GM21825 (cell line): ENCODE data around the gene KCTD1.

Experiments used
- ATAC-seq: cut with Tn5 transposase; IDR thresholded peaks from one replicate; pipeline ENCODE4 v1.9.1; 2021; ENCODE audit warnings: mild to moderate bottlenecking, moderate library complexity; ENCODE audit not compliant: unreplicated experiment

KCTD1 gene

GRCh38 chr18:26548415-26549262, at the start of gene KCTD1:
TSS of gene KCTD1 (minus strand) at chr18:26548553. CDS start at chr18:26548536, 17 bp downstream.
- peak; percentile 41 for ATAC-seq

GRCh38 chr18:26593365-26594320, 45.3 kb upstream of the KCTD1 start:
- ATAC-seq = no peak

- no peak for ATAC-seq
Observed at GRCh38 chr18:26584745-26585144, 36.4 kb upstream of the KCTD1 start.

GRCh38 chr18:26579941-26580618, 31.7 kb upstream of the KCTD1 start:
- ATAC-seq = no peak

- ATAC-seq = no peak
Observed at GRCh38 chr18:26575865-26576217, 27.5 kb upstream of the KCTD1 start.

- no peak for ATAC-seq
Observed at GRCh38 chr18:26574958-26575864, 26.9 kb upstream of the KCTD1 start.

GRCh38 chr18:26568926-26569665, 20.7 kb upstream of the KCTD1 start:
- ATAC-seq = no peak

- ATAC-seq = no peak
Observed at GRCh38 chr18:26568513-26568912, 20.2 kb upstream of the KCTD1 start.

- ATAC-seq = no peak
Observed at GRCh38 chr18:26566874-26567555, 18.7 kb upstream of the KCTD1 start.

GRCh38 chr18:26565514-26565913, 17.2 kb upstream of the KCTD1 start:
- no peak for ATAC-seq

GRCh38 chr18:26563024-26563423, 14.7 kb upstream of the KCTD1 start:
- ATAC-seq = no peak

- ATAC-seq = no peak
Observed at GRCh38 chr18:26562568-26562967, 14.2 kb upstream of the KCTD1 start.

- ATAC-seq = no peak
Observed at GRCh38 chr18:26561769-26562168, 13.4 kb upstream of the KCTD1 start.

- peak; percentile 91 for ATAC-seq
Observed at GRCh38 chr18:26556573-26556972, 8.2 kb upstream of the KCTD1 start.

GRCh38 chr18:26555804-26556553, 7.6 kb upstream of the KCTD1 start:
- no peak for ATAC-seq

- ATAC-seq = no peak
Observed at GRCh38 chr18:26553943-26554342, 5.6 kb upstream of the KCTD1 start.

- ATAC-seq = no peak
Observed at GRCh38 chr18:26551695-26552081, 3.3 kb upstream of the KCTD1 start.

- ATAC-seq = no peak
Observed at GRCh38 chr18:26550998-26551694, 2.8 kb upstream of the KCTD1 start.
